Measurements from ENCODE around the gene CPSF4.
A peak's percentile ranks its signal among the peaks of the same experiment; 100 is the strongest.

The CPSF4 gene

GRCh38 chr7:99448855-99449254 lies 10.1 kb downstream of the CPSF4 start:
- H3K9me3 ChIP-seq (ENCODE audit: control insufficient read depth, insufficient read depth, low read depth, low read length): no peaks in the 10 kb centered on the region
- no peaks in the 10 kb centered on the region for H3K4me1 ChIP-seq (ENCODE audit: control insufficient read depth, insufficient read depth, low read length)
- peaks cover 38 to 86% of the 10 kb centered on the region in 2 experiments for H3K36me3 ChIP-seq (ENCODE audit: control insufficient read depth in 2 of 2, insufficient read depth in 1 of 2, low read length in 2 of 2)
- peak; percentile 92 for TF ChIP-seq ZIC2 (tag by site-specific recombination; IDR thresholded peaks at IDR 0.05)
- TF ChIP-seq HOXC10 (CRISPR knock-in tag; IDR thresholded peaks at IDR 0.05): no peak
- no peak for TF ChIP-seq ZFP37 (tag by site-specific recombination; IDR thresholded peaks at IDR 0.05)
- ChIA-PET POLR2A (interaction anchor here (1.2 to 2.6 kb wide), 3 partner anchors 9 to 29 kb away, joined by 3 to 7 read pairs (median 5); partner anchors contain the start of genes CPSF4 and PTCD1), CTCF (no interaction called here)
- no peak overlapping the region for H3K4me3 ChIP-seq (ENCODE audit: low read depth, low read length)
- H3K27ac ChIP-seq (ENCODE audit: extremely low read depth, low read depth, low read length): no peak overlapping the region

- Histone ChIP-seq H3K4me3 (ENCODE audit: low read depth, low read length) (no peak overlapping the region), H3K36me3 (ENCODE audit: control insufficient read depth in 2 of 2, insufficient read depth in 1 of 2, low read length in 2 of 2) (peaks cover 35 to 86% of the 10 kb centered on the region in 2 experiments), H3K27ac (ENCODE audit: extremely low read depth, low read depth, low read length) (no peak overlapping the region), H3K4me1 (ENCODE audit: control insufficient read depth, insufficient read depth, low read length) (no peaks in the 10 kb centered on the region), H3K9me3 (ENCODE audit: control insufficient read depth, insufficient read depth, low read depth, low read length) (no peaks in the 10 kb centered on the region)
- ChIA-PET POLR2A (interaction anchor here (0.6 to 2.6 kb wide), 4 partner anchors 9 to 40 kb away, joined by 3 to 7 read pairs (median 4); partner anchors contain the start of genes CPSF4 and PTCD1), CTCF (no interaction called here)
- TF ChIP-seq ZNF398 (tag by site-specific recombination; IDR thresholded peaks at IDR 0.05) (no peak), ZNF704 (tag by site-specific recombination; IDR thresholded peaks at IDR 0.05) (no peak), ZBTB26 (tag by site-specific recombination; optimal IDR thresholded peaks at IDR 0.05) (no peak), ZNF19 (tag by site-specific recombination; IDR thresholded peaks at IDR 0.05; ENCODE audit: low read depth) (no peak), TSHZ1 (tag by site-specific recombination; IDR thresholded peaks at IDR 0.05; ENCODE audit: borderline replicate concordance) (no peak), GLIS1 (tag by site-specific recombination; IDR thresholded peaks at IDR 0.05) (no peak), INSM2 (tag by site-specific recombination; IDR thresholded peaks at IDR 0.05) (no peak), ZNF433 (tag by site-specific recombination; IDR thresholded peaks at IDR 0.05; ENCODE audit: low read depth) (no peak)
Measured at GRCh38 chr7:99449326-99449725, 10.6 kb downstream of the CPSF4 start.

- Histone ChIP-seq H3K36me3 (ENCODE audit: control insufficient read depth in 2 of 2, insufficient read depth in 1 of 2, low read length in 2 of 2) (peaks cover 15 to 92% of the 10 kb centered on the region in 2 experiments; a peak in 2 of 3 replicates), H3K27ac (ENCODE audit: extremely low read depth, low read depth, low read length) (no peak overlapping the region), H3K4me1 (ENCODE audit: control insufficient read depth, insufficient read depth, low read length) (no peaks in the 10 kb centered on the region), H3K4me3 (ENCODE audit: low read depth, low read length) (no peak overlapping the region), H3K9me3 (ENCODE audit: control insufficient read depth, insufficient read depth, low read depth, low read length) (no peaks in the 10 kb centered on the region)
- ChIA-PET CTCF (no interaction called here), POLR2A (interaction anchor here (1.5 kb wide), 1 partner anchor 14 kb away, joined by 5 read pairs; the partner anchor contains the start of genes CPSF4 and PTCD1)
- TF ChIP-seq ZFP37 (tag by site-specific recombination; IDR thresholded peaks at IDR 0.05) (no peak), ZNF391 (tag by site-specific recombination; IDR thresholded peaks at IDR 0.05; ENCODE audit: borderline replicate concordance, low read depth) (0 out of 2 replicates have a peak, but pooled peaks have one; percentile 34)
Measured at GRCh38 chr7:99451936-99452335, 13.2 kb downstream of the CPSF4 start.
